ENCODE results near the gene KRTAP9-2.
"Not testable (repeated sequence)": the region's sequence is repeated elsewhere in the genome, so short reads cannot be mapped to it uniquely, and the experiment has no call there.

The KRTAP9-2 gene

DNA sequence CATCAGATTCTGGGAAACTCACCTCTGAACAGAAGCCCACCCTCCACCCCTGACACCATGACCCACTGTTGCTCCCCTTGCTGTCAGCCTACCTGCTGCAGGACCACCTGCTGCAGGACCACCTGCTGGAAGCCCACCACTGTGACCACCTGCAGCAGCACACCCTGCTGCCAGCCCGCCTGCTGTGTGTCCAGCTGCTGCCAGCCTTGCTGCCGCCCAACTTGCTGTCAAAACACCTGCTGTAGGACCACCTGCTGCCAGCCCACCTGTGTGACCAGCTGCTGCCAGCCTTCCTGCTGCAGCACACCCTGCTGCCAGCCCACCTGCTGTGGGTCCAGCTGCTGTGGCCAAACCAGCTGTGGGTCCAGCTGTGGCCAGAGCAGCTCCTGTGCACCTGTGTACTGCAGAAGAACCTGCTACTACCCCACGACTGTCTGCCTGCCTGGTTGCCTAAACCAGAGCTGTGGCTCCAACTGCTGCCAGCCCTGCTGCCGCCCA is at the start of gene KRTAP9-2:
Gene KRTAP9-2 (plus strand): TSS at position 51 of the 498 bp plus-strand sequence. CDS start 7 bp downstream, at position 58.
- not testable (repeated sequence) for DNase-seq

- no peak for DNase-seq
Measured at GRCh38 chr17:41176744-41177387, 49.6 kb upstream of the KRTAP9-2 start.

DNA sequence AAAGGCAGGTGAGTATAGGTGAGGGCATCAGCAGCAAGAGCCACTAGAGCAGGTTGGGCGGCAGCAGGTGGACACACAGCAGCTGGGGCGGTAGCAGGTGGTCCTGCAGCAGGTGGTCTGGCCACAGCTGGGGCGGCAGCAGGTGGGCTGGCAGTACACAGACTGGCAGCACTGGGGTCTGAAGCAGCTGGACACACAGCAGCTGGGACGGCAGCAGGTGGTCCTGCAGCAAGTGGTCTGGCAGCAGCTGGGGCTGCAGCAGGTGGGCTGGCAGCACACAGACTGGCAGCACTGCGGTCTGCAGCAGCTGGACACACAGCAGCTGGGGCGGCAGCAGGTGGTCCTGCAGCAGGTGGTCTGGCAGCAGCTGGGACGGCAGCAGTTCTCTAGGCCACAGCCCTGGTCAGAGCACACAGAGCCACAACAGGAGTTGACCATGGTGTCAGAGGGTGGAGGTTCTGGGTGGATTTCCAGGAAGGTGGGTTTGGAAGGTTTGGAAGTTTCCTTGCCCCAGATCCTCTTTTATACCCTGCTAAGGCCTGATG is 48.6 kb upstream of the KRTAP9-2 start, which contains the start of gene KRTAP4-2:
Gene KRTAP4-2 (minus strand): TSS at position 495 of the 545 bp plus-strand sequence. CDS start 57 bp downstream, at position 438.
- DNase-seq, result no peak

GRCh38 chr17:41178341-41178740 is 48.1 kb upstream of the KRTAP9-2 start:
- DNase-seq, result no peak

GRCh38 chr17:41178843-41179616 is 47.4 kb upstream of the KRTAP9-2 start:
- no peak for DNase-seq

DNA sequence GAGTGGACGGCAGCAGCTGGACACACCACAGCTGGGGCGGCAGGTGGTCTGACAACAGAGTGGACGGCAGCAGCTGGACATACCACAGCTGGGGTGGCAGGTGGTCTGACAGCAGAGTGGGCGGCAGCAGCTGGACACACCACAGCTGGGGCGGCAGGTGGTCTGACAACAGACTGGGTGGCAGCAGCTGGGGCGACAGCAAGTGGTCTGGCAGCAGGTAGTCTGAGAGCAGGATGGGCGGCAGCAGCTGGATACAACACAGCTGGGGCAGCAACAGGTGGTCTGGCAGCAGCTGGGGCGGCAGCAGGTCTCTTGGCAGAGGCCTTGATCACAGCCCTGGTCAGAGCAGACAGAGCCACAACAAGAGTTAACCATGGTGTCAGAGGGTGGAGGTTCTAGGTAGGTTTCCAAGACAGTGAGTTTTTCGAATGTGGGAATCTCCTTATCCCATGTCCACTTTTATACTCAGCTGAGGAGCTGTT is 41.9 kb upstream of the KRTAP9-2 start, which contains the start of gene KRTAP4-1:
Gene KRTAP4-1 (minus strand): TSS at position 432 of the 482 bp plus-strand sequence. CDS start 57 bp downstream, at position 375.
- no peak for DNase-seq

DNA sequence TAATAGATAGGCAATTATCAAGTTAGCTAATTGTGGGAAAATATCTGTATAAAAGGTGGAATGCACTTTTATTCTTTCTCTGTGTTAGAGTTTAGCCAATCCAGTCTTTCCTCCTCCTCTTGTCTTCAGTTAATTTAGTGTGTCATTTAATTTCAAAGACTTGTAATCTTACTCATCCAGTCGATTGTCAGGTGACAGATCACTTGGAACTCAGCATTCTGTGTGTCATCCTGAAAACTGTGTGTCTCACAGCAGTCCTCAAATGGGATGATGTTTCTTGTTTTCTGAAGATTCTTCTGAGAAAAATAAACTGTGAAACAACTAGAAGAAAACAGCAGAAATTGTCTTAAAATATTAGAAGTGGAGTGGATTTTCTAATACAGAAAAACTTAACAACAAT is 41.4 kb upstream of the KRTAP9-2 start:
- no peak for DNase-seq

DNA sequence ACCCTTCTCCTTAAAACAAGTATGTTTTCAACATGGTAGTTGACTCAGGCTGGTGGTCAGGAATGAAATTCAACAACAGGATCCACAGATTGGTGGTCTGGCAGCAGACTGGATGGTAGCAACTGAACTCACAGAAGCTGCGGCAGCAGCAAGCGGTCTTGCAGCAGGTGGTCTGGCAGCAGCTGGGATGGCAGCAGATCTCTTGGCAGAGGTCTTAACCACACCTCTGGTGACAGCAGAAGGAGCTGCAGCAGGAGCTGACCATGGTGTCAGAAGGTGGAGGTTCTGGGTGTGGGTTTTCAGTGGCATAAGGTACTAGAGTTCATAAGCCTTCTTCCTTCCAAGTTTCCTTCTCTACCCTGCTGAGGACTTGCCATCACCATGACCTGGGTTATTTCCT is 39.6 kb upstream of the KRTAP9-2 start:
- no peak for DNase-seq

- DNase-seq, result not testable (repeated sequence)
Measured at GRCh38 chr17:41189837-41190318, 36.6 kb upstream of the KRTAP9-2 start, which contains the start of gene KRTAP9-1. KRTAP9-1 (plus strand) TSS chr17:41189887; CDS start chr17:41189887, 0 bp downstream.

GRCh38 chr17:41190328-41190727 is 36.1 kb upstream of the KRTAP9-2 start:
- no peak for DNase-seq

- no peak for DNase-seq
Measured at GRCh38 chr17:41196068-41196467, 30.4 kb upstream of the KRTAP9-2 start.

- DNase-seq, result no peak
Measured at GRCh38 chr17:41199421-41200078, 26.9 kb upstream of the KRTAP9-2 start.

GRCh38 chr17:41211845-41212466 is 14.5 kb upstream of the KRTAP9-2 start:
- DNase-seq, result no peak

DNA sequence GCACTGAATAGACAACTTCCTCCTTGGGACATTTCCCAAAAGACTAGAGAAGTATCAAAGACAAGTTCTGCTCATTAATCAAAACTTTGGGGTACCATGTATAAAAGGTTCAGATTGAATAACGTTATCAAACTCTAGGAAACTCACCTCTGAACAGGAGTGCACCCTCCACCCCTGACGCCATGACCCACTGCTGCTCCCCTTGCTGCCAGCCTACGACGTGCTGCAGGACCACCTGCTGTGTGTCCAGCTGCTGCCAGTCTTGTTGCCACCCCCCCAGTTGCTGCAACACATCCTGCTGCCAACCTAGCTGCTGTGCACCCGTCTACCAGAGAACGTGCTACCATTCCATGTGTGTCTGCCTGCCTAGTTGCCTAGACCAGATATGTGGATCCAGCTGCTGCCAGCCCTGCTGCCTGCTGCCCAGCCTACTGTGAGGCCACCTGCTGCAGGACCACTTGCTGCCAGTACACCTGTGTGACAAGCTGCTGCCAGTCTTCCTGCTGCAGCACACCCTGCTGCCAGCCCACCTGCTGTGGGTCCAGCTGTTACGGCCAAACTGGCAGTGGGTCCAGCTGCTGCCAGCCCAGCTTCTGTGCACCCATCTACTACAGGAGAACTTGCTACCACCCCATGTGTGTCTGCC is 13.8 kb upstream of the KRTAP9-2 start:
- DNase-seq, result no peak

DNA sequence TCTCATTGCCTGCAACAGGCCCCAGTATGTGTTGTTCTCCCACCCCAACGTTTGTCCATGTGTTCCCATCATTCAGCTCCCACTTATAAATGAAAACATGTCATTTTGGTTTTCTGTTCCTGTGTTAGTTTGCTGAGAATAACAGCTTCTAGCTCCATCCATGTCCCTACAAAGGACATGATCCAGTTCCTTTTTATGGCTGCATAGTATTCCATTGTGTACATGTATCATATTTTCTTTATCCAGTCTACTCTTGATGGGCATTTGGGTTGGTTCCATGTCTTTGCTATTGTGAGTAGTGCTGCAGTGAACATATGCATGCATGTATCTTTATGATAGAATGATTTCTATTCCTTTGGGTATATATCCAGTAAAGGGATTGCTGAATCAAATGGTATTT is 10.8 kb upstream of the KRTAP9-2 start:
- DNase-seq, result no peak

- DNase-seq, result no peak
Measured at GRCh38 chr17:41223821-41224220, 2.6 kb upstream of the KRTAP9-2 start.

GRCh38 chr17:41226051-41226450 is 397 bp upstream of the KRTAP9-2 start:
- no peak for DNase-seq

GRCh38 chr17:41230094-41230493 is 3.6 kb downstream of the KRTAP9-2 start:
- no peak for DNase-seq

DNA sequence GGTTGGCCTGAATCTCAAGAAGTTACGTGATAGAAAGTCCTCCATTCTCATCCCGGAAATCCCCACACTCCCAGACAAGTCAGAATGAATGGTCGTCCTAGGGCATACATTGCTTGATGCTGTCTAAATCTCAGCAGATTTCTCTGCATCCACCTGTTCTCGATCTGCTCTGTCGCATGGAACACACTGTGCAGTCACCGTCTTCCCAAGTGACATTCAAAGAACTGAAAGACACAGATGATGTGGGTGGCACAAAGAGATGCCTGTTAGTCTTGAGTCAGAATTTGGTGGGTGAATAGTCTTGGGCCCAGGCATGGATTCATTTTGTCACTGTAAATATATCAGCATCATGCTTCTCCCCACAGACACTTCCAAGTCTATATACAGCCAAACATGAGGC is 5.3 kb downstream of the KRTAP9-2 start:
- DNase-seq, result no peak

GRCh38 chr17:41232399-41233105 is 6.1 kb downstream of the KRTAP9-2 start, which contains the start of gene KRTAP9-3:
KRTAP9-3 (plus strand) TSS chr17:41232449; CDS start chr17:41232502, 53 bp downstream.
- not testable (repeated sequence) for DNase-seq

DNA sequence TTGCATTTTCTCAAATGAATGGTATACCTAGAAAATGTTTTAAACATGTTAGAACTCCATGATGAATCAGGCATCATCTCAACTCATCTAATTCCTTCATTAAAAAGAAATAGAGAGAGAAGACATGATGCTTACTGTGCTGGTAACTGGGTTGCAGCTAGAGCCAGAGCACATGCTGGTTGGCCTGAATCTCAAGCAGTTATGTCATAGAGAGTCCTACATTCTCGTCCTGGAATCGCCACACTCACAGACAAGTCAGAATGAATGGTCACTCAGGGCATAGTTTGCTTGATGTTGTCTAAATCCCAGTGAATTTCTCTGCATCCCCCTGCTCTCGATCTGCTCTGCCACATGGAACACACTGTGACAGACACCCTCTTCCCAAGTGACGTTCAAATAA is 10.7 kb downstream of the KRTAP9-2 start:
- DNase-seq, result not testable (repeated sequence)
